Fibroblast of peridontal ligament (primary cell): Measurements from ENCODE around the gene RBM4B.
"Not testable (repeated sequence)": the region's sequence is repeated elsewhere in the genome, so short reads cannot be mapped to it uniquely, and the experiment has no call there.

Source experiments
- DNase-seq: peaks from one replicate; pipeline ENCODE4 v3.0.0-alpha.2; 2010; ENCODE audit errors: extremely low read depth

The RBM4B gene

GRCh38 chr11:66641834-66642233 lies 35.9 kb downstream of the RBM4B start:
- no peak for DNase-seq

DNA sequence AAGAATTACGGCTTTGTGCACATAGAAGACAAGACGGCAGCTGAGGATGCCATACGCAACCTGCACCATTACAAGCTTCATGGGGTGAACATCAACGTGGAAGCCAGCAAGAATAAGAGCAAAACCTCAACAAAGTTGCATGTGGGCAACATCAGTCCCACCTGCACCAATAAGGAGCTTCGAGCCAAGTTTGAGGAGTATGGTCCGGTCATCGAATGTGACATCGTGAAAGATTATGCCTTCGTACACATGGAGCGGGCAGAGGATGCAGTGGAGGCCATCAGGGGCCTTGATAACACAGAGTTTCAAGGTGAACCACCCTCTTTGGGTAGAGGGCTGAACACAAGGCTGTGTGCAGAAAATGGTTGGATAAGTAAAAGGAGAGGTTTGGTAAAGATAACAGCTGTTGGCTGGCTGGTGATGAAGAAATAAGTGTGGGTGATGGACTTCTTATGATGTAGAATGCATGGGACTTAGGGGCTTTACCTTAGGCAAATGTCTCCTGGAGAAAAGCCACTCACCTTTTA lies 37.8 kb downstream of the RBM4B start:
- not testable (repeated sequence) for DNase-seq

GRCh38 chr11:66639066-66639813 lies 38.4 kb downstream of the RBM4B start:
- peak; percentile 66 for DNase-seq

DNA sequence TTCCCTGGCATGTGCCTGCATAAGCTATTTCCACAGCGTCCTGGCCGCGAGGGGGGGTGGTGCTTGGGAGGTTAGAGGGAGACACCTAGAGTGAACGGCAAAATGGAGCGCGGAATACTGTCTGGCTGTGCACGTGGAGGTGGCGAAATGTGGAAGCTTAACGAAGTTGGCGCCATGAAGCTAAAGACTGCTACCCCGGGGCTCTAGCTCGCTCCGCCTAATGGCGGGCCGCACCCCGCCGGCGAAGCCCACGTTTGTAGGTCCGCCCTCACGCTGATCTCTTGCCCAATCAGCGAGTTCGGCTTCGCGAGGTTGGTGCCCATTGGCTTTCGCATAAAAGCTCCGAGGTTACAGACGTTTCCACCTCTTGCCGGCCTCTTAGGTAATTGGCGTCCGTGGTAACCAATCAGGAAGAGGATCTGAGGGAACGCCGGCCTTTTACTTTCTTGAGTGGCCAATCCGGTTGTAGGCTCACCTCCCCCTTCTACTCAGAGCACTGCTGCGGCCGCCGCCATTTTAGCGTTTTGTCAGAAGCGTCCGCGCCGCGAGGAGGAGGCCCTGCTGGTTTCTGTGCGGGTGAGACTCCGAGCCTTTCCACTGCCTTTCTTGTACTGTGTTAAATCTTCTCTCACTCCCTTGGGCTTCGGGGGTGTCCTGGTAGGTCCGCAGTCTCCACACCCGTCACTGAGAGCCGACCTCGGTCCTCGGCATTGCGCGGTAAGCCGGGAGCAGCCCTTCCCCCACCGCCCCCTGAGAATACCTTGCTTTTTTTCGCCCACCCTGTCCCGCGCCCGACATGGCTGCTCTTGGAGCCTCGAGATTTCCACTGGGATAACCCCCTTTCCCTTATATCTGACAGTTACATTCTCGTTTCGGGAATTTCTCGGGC lies 39.3 kb downstream of the RBM4B start, which contains the start of gene RBM4:
RBM4 (plus strand) TSS at position 527 of the 889 bp plus-strand sequence. CDS start 1,009 bp downstream, outside the sequence.
- DNase-seq, result peak; percentile 100

- DNase-seq, result peak; percentile 13
Observed at GRCh38 chr11:66637557-66638176, 40.0 kb downstream of the RBM4B start.

DNA sequence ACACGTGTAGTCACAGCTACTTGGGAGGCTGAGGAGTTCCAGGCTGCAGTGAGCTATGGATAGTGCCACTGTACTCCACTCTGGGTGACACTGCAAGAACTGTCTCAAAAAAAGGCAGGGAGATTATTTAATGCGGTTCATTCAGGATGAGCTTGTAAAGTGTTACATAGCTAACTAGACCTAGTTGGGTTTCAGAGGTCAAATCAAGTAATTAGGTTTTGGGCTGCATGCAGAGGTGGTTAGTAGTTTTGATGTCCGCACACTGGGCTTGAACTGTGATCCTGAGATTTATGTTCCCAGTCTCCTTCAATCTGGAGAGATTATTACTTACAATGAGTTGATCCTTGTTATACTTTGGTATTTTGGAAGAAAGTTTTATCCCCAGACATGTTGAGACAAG lies 41.3 kb downstream of the RBM4B start:
- no peak for DNase-seq

- DNase-seq, result no peak
Observed at GRCh38 chr11:66632952-66633351, 44.7 kb downstream of the RBM4B start.

GRCh38 chr11:66631883-66632282 lies 45.8 kb downstream of the RBM4B start:
- no peak for DNase-seq

GRCh38 chr11:66629356-66629755 lies 48.3 kb downstream of the RBM4B start:
- DNase-seq, result no peak

DNA sequence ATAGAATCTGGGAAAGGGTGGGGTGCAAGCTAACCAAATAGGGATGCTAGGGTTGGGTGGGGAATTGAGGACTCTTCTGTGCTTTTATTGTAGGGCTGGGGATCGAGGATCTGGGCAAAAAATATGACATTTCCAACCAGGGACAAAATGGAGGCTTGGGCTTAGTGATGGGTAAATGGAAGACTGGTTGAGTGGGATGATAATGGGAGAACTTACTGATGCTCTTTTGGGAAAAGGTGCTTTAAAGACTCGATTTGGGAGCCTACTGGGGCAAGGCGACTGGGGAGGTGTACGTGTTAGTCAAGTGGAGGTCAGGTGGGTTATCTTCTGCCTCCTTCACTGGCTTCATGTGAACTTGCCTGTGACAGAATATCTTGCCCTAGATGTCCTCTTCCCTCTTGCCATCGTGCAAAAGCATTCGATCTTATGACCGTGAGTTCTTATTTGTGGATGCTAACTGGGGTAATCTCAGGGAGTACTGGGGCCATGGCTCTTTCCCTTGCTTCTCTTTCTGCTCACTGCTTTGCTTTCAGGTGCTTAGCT lies 49.6 kb downstream of the RBM4B start:
- DNase-seq, result no peak

- DNase-seq, result no peak
Observed at GRCh38 chr11:66626926-66627325, 50.8 kb downstream of the RBM4B start.

DNA sequence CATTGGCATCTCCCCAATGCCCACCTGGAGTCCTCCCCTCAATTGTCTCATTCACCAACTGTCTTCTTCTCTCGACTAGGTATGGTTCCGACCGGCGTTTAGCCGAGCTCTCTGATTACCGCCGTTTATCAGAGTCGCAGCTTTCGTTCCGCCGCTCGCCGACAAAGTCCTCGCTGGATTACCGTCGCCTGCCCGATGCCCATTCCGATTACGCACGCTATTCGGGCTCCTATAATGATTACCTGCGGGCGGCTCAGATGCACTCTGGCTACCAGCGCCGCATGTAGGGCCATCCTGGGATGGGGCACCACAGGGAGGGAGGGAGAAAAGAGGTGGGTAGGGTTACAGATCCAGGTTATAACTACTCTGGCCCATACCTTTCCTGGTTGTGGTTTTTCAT lies 51.3 kb downstream of the RBM4B start:
- no peak for DNase-seq

DNA sequence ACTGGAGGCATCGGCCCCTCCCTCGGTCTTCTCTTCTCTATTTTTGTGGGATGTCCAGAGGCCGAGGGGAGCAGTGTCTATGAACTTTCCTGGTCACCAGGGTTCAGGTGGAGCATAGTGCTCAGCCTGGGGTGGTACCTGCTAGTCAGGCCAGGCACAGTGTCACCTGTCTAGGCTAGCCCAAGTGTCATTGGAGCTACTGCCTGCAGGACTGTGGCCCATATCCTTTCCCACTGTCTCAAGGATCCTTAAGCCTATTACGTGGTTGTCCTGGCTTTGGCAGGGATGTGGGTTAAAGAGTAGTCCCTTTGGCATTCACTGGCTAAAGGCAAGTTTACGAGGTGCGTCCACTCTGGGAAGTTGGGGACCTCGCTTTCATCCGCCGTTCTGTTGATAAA lies 51.9 kb downstream of the RBM4B start:
- DNase-seq, result no peak

DNA sequence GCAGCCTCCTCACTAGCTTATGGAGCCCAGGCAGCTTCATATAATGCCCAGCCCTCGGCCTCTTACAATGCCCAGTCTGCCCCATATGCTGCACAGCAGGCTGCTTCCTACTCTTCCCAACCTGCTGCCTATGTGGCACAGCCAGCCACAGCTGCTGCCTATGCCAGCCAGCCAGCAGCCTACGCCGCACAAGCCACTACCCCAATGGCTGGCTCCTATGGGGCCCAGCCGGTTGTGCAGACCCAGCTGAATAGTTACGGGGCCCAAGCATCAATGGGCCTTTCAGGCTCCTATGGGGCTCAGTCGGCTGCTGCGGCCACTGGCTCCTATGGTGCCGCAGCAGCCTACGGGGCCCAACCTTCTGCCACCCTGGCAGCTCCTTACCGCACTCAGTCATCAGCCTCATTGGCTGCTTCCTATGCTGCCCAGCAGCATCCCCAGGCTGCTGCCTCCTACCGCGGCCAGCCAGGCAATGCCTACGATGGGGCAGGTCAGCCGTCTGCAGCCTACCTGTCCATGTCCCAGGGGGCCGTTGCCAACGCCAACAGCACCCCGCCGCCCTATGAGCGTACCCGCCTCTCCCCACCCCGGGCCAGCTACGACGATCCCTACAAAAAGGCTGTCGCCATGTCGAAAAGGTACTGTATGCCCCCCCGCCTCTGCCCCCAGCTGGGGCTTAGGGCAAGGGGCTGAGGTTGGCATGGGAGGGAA lies 52.5 kb downstream of the RBM4B start:
- DNase-seq, result no peak

DNA sequence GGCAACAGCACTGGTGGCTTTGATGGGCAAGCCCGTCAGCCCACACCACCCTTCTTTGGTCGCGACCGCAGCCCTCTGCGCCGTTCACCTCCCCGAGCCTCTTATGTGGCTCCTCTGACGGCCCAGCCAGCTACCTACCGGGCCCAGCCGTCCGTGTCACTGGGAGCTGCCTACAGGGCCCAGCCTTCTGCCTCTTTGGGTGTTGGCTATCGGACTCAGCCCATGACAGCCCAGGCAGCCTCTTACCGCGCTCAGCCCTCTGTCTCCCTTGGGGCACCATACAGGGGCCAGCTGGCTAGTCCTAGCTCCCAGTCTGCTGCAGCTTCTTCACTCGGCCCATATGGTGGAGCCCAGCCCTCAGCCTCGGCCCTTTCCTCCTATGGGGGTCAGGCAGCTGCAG lies 53.2 kb downstream of the RBM4B start:
- DNase-seq, result no peak

DNA sequence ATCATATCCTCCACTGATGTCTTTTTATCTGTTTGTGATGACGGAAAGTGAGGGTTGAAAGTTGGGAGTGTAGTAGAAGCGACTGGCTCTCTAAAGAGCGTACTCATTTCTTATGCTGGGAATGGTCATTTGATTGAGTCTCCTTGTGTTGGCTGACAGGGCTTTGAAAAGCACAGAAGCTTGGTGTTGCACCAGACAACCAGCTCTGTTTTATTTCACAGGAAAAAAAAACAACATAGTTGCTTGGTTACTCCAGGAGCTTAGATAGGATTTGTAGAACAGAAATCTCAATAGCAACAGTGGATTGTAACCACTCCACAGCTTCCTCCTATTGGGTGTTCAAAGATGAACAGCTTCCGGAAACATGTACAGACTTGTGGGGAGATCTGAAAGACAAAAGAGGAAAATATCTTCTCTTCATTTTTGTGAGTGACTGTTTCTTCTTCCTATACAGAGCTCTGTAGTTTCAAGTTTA lies 58.6 kb downstream of the RBM4B start:
- peak; percentile 77 for DNase-seq

DNA sequence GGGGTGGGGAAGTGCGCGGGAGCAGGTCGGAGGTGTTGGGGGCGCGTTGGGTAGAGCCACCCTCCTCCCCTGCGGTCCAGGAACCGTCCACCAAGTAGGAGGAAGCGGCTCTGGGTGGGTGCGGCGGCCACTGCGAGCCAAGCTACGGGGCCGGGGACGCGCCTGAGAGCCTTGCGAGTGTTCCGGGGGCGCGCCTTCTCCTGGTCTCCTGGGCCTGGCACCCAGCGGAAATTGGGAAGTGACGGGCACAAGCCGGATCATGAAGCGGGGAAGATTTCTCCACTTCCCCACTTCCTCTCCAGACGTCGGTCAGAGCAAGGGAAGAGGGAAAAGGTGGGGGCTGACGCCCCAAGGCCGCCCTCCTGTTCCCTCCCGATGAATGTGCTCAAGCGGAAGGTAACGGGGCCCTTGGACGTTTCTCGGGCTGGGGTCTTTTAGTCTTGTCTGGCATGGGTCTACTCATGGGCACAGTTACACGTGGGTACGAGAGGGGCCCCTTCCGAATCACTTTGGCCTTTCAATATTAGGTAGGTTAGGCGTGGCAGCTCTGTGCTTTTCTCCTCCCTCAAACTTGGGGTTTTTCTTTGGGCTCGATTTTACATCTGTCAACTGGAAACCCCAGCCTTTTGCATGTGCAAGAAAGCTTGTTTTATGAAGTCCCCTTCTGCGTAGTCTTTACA lies 60.4 kb downstream of the RBM4B start:
- no peak for DNase-seq

DNA sequence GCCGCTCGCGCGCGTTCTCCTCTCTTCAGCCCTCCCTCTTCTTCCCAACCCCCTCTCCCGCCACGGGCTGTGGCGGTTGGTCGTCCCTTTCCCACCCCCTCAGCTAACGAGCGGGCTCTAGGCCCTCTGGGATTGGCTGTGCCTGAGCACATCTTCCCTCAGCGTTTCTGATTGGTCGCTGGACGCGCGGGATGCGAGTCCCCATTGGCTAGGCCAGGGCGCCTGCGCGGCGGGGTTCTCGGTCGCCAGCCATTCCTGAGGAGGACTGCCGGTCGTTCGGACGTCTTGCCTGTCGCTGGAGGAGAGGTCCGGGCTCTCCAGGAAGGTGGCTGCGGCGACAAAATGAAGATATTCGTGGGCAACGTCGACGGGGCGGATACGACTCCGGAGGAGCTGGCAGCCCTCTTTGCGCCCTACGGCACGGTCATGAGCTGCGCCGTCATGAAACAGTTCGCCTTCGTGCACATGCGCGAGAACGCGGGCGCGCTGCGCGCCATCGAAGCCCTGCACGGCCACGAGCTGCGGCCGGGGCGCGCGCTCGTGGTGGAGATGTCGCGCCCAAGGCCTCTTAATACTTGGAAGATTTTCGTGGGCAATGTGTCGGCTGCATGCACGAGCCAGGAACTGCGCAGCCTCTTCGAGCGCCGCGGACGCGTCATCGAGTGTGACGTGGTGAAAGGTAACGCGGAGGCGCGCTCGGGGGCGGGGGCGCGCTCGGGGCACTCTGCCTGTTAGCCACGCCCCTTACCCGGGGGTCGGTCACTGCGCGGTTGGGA lies 61.1 kb downstream of the RBM4B start, which contains the start of gene RBM14:
RBM14 (plus strand) TSS at position 252 of the 776 bp plus-strand sequence; CDS start at position 343, 91 bp downstream.
- DNase-seq, result peak; percentile 99
